Uterus (tissue), 4 donors: ENCODE results near the gene CDR2L. TPM values are rescaled to one million over a fixed set of nuclear protein-coding genes. Genes with fewer than 3 reads are reported as not detected.

Experiments
- DNase-seq, 2 donors: peaks; one replicate each; pipeline ENCODE4 v3.0.0-alpha.2; 2019 to 2020
- H3K27ac ChIP-seq, 2 donors: fragments of 200-600 bp; sonication (generic); 1 replicate in 1 of 2; 2 replicates in 1 of 2; pipeline ENCODE4 v1.5.1; 2016 to 2018
- H3K27me3 ChIP-seq, 2 donors: fragments of 200-600 bp; sonication (generic); one replicate each; pipeline ENCODE4 v1.5.1; 2018 to 2019; ENCODE audit warnings: control low read depth in 1 of 2
- H3K36me3 ChIP-seq, 2 donors: fragments of 200-600 bp; sonication (generic); one replicate each; pipeline ENCODE4 v1.5.1; 2019; ENCODE audit warnings: control low read depth in 1 of 2
- H3K4me1 ChIP-seq, 2 donors: fragments of 200-600 bp; sonication (generic); one replicate each; pipeline ENCODE4 v1.5.1; 2018 to 2019; ENCODE audit warnings: control low read depth in 1 of 2
- H3K4me3 ChIP-seq, 2 donors: fragments of 200-600 bp; sonication (generic); 1 replicate in 1 of 2; 2 replicates in 1 of 2; pipeline ENCODE4 v1.5.1; 2018 to 2019; ENCODE audit warnings: mild to moderate bottlenecking in 1 of 2
- H3K9me3 ChIP-seq, 2 donors: fragments of 200-600 bp; sonication (generic); one replicate each; pipeline ENCODE4 v1.5.1; 2019; ENCODE audit warnings: control low read depth in 1 of 2
- CTCF ChIP-seq, 4 experiments: fragments of 200-600 bp in 2 of 4; fragments of 450-650 bp in 2 of 4; sonication (generic) in 2 of 4; IDR thresholded peaks; one replicate each; pipeline ENCODE4 v1.5.1; 2016 to 2019; ENCODE audit warnings: antibody characterized with exemption in 4 of 4, mild to moderate bottlenecking in 2 of 4, moderate library complexity in 1 of 4
- POLR2A ChIP-seq, 2 donors: fragments of 450-650 bp; IDR thresholded peaks; one replicate each; pipeline ENCODE4 v1.6.1; 2016; ENCODE audit warnings: antibody characterized with exemption in 2 of 2, mild to moderate bottlenecking in 1 of 2, moderate library complexity in 1 of 2
- intact Hi-C: fragments of 100-400 bp; cut with DNase I; formaldehyde crosslinking; loops from one replicate; pipeline ENCODE4 v1.15.1; 2023; ENCODE audit warnings: low total_unique reads
- total RNA-seq, 4 donors: library from RNA; depleted of rRNA in 3 of 4; stranded (reverse); fragments of >200 nt in 3 of 4; gene quantifications; one replicate each; pipeline versions ENCODE4 v1.1.0 to v1.2.4, GENCODE V29; 2014 to 2023
- donor health status: DM: yes; HTN: yes; CAD: no.

CDR2L gene
- total RNA-seq, 4 donors from 2014 or later = 4.7 to 25.4 (median 6.7) TPM

DNA sequence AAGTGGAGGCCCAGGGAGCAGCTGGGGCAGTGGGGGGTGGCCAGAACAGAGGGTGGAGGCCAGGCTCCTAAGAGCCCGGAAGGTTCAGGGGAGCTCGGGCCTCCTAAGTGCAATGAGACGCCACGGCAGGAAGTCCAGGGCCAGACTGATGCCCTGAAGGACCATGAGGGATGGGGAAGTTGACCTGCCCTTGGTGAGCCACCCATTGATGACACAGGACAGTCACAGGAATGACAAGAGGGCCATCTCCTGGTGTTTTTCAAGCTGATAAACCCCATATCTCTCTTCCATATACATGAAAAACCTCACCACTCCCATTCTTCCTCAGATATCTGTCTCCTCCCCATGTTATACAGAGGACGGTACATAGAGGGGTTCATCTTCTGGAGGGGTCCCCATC, 19.2 kb downstream of the CDR2L start:
- no peak for TF ChIP-seq POLR2A (IDR thresholded peaks at IDR 0.05)
- no peak for TF ChIP-seq CTCF (IDR thresholded peaks at IDR 0.05)
- H3K36me3 ChIP-seq = no peaks in the 10 kb centered on the region
- H3K27me3 ChIP-seq = no peaks in the 10 kb centered on the region
- H3K4me3 ChIP-seq = no peak overlapping the region
- DNase-seq = no peak
- H3K9me3 ChIP-seq = no peaks in the 10 kb centered on the region
- H3K27ac ChIP-seq = no peak overlapping the region
- intact Hi-C loops = no loop called here
- H3K4me1 ChIP-seq = peaks cover 0 to 10% of the 10 kb centered on the region in 2 donors

- no peak for DNase-seq
- Histone ChIP-seq H3K36me3 (no peaks in the 10 kb centered on the region), H3K9me3 (no peaks in the 10 kb centered on the region), H3K4me1 (peaks cover 0 to 11% of the 10 kb centered on the region in 2 donors), H3K27me3 (no peaks in the 10 kb centered on the region), H3K27ac (no peak overlapping the region), H3K4me3 (no peak overlapping the region)
- no peak for TF ChIP-seq CTCF (IDR thresholded peaks at IDR 0.05)
- no peak for TF ChIP-seq POLR2A (IDR thresholded peaks at IDR 0.05)
- intact Hi-C loops = no loop called here
Measured at GRCh38 chr17:75008373-75008772, 20.9 kb downstream of the CDR2L start.

DNA sequence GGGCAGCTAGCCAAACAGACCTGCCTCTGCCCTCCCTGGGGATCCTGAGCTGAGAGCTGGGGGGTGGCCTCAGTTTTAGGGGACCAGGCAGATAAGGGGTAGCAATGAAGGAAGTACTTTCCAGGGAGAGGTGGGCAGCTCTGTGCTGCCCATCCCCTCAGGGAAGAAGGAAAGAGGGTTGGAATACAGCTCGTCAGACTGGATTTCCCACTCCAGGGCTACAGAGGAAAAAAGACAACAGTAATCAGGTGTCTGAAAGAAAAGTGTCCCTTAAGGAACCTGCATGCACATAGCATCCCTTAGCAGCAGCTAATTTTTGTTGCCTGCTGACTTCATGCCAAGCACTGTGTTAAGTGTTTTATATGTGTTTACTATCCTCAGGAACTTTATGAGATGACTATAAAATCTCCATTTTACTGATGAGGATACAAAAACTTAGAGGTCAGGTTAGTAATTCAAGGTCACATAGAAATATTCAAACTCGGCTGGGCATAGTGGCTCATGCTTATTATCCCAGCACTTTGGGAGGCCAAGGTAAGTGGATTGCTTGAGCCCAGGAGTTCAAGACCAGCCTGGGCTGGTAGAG, 21.8 kb downstream of the CDR2L start:
- Histone ChIP-seq H3K9me3 (no peaks in the 10 kb centered on the region), H3K36me3 (no peaks in the 10 kb centered on the region), H3K27ac (peak overlapping the region in 1 of 2 donors; percentile 26), H3K4me3 (no peak overlapping the region), H3K4me1 (peaks cover 0 to 11% of the 10 kb centered on the region in 2 donors), H3K27me3 (no peaks in the 10 kb centered on the region)
- intact Hi-C loops = no loop called here
- DNase-seq = no peak
- TF ChIP-seq CTCF (IDR thresholded peaks at IDR 0.05) (no peak), POLR2A (IDR thresholded peaks at IDR 0.05) (no peak)

GRCh38 chr17:75010683-75011400, 23.4 kb downstream of the CDR2L start:
- Histone ChIP-seq H3K27ac (peak overlapping the region; percentile 90 to 94), H3K36me3 (no peaks in the 10 kb centered on the region), H3K4me3 (no peak overlapping the region), H3K4me1 (peaks cover 0 to 11% of the 10 kb centered on the region in 2 donors), H3K27me3 (no peaks in the 10 kb centered on the region), H3K9me3 (no peaks in the 10 kb centered on the region)
- TF ChIP-seq POLR2A (IDR thresholded peaks at IDR 0.05) (no peak), CTCF (IDR thresholded peaks at IDR 0.05) (peak in 2 of 4 experiments; percentile 21 to 24)
- intact Hi-C loops = loop anchor here (10.0 kb wide), 1 partner anchor 46 kb away; no protein-coding TSS in a partner anchor
- peak; percentile 74 to 81 for DNase-seq

- peak; percentile 81 to 86 for DNase-seq
- no peaks in the 10 kb centered on the region for H3K9me3 ChIP-seq
- TF ChIP-seq CTCF (IDR thresholded peaks at IDR 0.05) (no peak), POLR2A (IDR thresholded peaks at IDR 0.05) (no peak)
- intact Hi-C loops = loop anchor here (10.0 kb wide), 1 partner anchor 47 kb away; no protein-coding TSS in a partner anchor
- H3K4me1 ChIP-seq = peaks cover 0 to 11% of the 10 kb centered on the region in 2 donors
- H3K27ac ChIP-seq = peak overlapping the region; percentile 90 to 94
- peak overlapping the region; percentile 50 to 72 for H3K4me3 ChIP-seq
- no peaks in the 10 kb centered on the region for H3K36me3 ChIP-seq
- no peaks in the 10 kb centered on the region for H3K27me3 ChIP-seq
Measured at GRCh38 chr17:75011401-75012095, 24.1 kb downstream of the CDR2L start.
